ENCODE measurements around the gene DRC3.

Gene DRC3

DNA sequence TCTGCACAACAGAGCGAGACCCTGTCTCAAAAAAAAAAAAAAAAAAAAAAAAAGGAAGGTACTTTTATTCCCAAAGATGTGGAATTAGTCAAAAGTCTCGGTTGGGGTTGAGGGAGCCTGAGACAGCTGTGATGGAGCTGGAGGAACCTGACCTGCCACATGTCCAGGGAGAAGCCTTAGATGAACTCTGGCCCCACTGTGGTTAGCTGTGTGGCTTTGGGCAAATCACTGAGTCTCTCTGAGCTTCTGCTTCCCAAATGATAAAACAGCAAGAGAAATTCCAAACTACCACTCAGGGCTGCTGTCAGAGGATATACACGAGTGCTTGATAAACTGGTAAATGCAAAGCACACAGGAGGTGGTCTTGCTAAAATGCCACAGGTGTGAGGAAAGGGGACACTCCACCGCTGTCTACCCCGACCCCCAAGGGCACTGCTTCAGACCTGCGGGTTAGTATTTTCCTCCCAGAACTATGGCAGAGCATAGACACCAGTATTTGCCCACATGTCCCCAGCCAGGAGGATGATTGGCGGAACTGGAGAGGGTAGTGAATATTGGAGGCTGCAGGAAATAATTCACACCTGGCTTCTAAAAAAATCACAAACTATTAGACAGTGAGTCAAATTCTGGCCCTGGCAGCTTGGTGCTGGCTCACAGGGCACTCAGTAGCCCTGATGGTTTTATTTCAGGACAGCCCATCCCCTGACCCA lies 14.7 kb downstream of the DRC3 start:
- H2AFZ ChIP-seq (ENCODE audit: low read length), result no peak overlapping the region
- no peak overlapping the region for H3K4me3 ChIP-seq (ENCODE audit: low read length)

DNA sequence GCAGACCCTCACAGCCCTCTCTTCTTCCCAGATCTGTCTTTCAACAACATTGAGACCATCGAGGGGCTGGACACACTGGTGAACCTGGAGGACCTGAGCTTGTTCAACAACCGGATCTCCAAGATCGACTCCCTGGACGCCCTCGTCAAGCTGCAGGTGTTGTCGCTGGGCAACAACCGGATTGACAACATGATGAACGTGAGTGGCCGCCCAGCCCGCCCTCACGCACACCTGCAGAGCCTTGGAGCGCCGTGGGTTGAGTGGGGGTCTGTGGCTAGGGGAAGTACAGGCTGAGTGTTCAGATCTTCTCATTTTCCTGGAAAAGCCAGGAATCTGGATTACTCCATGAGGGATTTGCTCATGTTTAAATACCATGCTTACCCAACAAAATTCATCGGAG lies 15.2 kb downstream of the DRC3 start:
- no peaks in the 10 kb centered on the region for H3K27me3 ChIP-seq (replicated peaks; ENCODE audit: insufficient read depth, low read length)
- H3F3A ChIP-seq (ENCODE audit: insufficient read depth, low read length), result no peaks in the 10 kb centered on the region
- TF ChIP-seq EZH2 (optimal IDR thresholded peaks at IDR 0.05; ENCODE audit: low read depth, low read length) (no peak), EZH2phosphoT487 (IDR thresholded peaks at IDR 0.05; ENCODE audit: low read length) (no peak)
- H3K4me1 ChIP-seq (ENCODE audit: low read length), result no peaks in the 10 kb centered on the region
- H3K4me3 ChIP-seq (ENCODE audit: low read length), result no peak overlapping the region
- H3K36me3 ChIP-seq (replicated peaks; ENCODE audit: insufficient read depth, low read length), result no peaks in the 10 kb centered on the region
- no peak overlapping the region for H2AFZ ChIP-seq (ENCODE audit: low read length)
- H3K79me2 ChIP-seq (ENCODE audit: low read length), result no peaks in the 10 kb centered on the region
- no peaks in the 10 kb centered on the region for H3K9me3 ChIP-seq (replicated peaks; ENCODE audit: insufficient read depth, low read length)
- DNase-seq, result no peak
- no peak overlapping the region for H3K27ac ChIP-seq (ENCODE audit: low read length)
- H3K4me2 ChIP-seq (ENCODE audit: low read depth, low read length), result no peak overlapping the region
- H3K9ac ChIP-seq (ENCODE audit: low read length), result no peak overlapping the region
- no peaks in the 10 kb centered on the region for H3K9me2 ChIP-seq (replicated peaks; ENCODE audit: insufficient read depth, low read length)
- no peaks in the 10 kb centered on the region for H4K20me1 ChIP-seq (ENCODE audit: insufficient read depth, low read length)

More for the DNA sequence above, 14.7 kb downstream of the DRC3 start:
- no peaks in the 10 kb centered on the region for H3F3A ChIP-seq (ENCODE audit: insufficient read depth, low read length)
- TF ChIP-seq EZH2phosphoT487 (IDR thresholded peaks at IDR 0.05; ENCODE audit: low read length) (no peak), EZH2 (optimal IDR thresholded peaks at IDR 0.05; ENCODE audit: low read depth, low read length) (no peak)
- TF ChIP-seq, protein P1, sequence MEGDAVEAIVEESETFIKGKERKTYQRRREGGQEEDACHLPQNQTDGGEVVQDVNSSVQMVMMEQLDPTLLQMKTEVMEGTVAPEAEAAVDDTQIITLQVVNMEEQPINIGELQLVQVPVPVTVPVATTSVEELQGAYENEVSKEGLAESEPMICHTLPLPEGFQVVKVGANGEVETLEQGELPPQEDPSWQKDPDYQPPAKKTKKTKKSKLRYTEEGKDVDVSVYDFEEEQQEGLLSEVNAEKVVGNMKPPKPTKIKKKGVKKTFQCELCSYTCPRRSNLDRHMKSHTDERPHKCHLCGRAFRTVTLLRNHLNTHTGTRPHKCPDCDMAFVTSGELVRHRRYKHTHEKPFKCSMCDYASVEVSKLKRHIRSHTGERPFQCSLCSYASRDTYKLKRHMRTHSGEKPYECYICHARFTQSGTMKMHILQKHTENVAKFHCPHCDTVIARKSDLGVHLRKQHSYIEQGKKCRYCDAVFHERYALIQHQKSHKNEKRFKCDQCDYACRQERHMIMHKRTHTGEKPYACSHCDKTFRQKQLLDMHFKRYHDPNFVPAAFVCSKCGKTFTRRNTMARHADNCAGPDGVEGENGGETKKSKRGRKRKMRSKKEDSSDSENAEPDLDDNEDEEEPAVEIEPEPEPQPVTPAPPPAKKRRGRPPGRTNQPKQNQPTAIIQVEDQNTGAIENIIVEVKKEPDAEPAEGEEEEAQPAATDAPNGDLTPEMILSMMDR (IDR thresholded peaks at IDR 0.05; ENCODE audit: low read length), result no peak
- no peak overlapping the region for H3K4me2 ChIP-seq (ENCODE audit: low read depth, low read length)
- no peak overlapping the region for H3K9ac ChIP-seq (ENCODE audit: low read length)
- H3K27me3 ChIP-seq (replicated peaks; ENCODE audit: insufficient read depth, low read length), result no peaks in the 10 kb centered on the region
- no peaks in the 10 kb centered on the region for H4K20me1 ChIP-seq (ENCODE audit: insufficient read depth, low read length)
- no peaks in the 10 kb centered on the region for H3K9me2 ChIP-seq (replicated peaks; ENCODE audit: insufficient read depth, low read length)
- H3K27ac ChIP-seq (ENCODE audit: low read length), result no peak overlapping the region
- no peaks in the 10 kb centered on the region for H3K79me2 ChIP-seq (ENCODE audit: low read length)
- no peaks in the 10 kb centered on the region for H3K4me1 ChIP-seq (ENCODE audit: low read length)
- no peaks in the 10 kb centered on the region for H3K9me3 ChIP-seq (replicated peaks; ENCODE audit: insufficient read depth, low read length)
- DNase-seq, result no peak
- no peaks in the 10 kb centered on the region for H3K36me3 ChIP-seq (replicated peaks; ENCODE audit: insufficient read depth, low read length)

- H3K4me2 ChIP-seq (ENCODE audit: low read depth, low read length), result no peak overlapping the region
- DNase-seq, result no peak
- H3K4me3 ChIP-seq (ENCODE audit: low read length), result no peak overlapping the region
- no peaks in the 10 kb centered on the region for H4K20me1 ChIP-seq (ENCODE audit: insufficient read depth, low read length)
- H3K27me3 ChIP-seq (replicated peaks; ENCODE audit: insufficient read depth, low read length), result no peaks in the 10 kb centered on the region
- H3K4me1 ChIP-seq (ENCODE audit: low read length), result no peaks in the 10 kb centered on the region
- H3K36me3 ChIP-seq (replicated peaks; ENCODE audit: insufficient read depth, low read length), result no peaks in the 10 kb centered on the region
- no peak overlapping the region for H3K27ac ChIP-seq (ENCODE audit: low read length)
- H3K9ac ChIP-seq (ENCODE audit: low read length), result no peak overlapping the region
- H3K79me2 ChIP-seq (ENCODE audit: low read length), result no peaks in the 10 kb centered on the region
- H3F3A ChIP-seq (ENCODE audit: insufficient read depth, low read length), result no peaks in the 10 kb centered on the region
- no peaks in the 10 kb centered on the region for H3K9me2 ChIP-seq (replicated peaks; ENCODE audit: insufficient read depth, low read length)
- H2AFZ ChIP-seq (ENCODE audit: low read length), result no peak overlapping the region
- TF ChIP-seq, protein P1 (IDR thresholded peaks at IDR 0.05; ENCODE audit: low read length), result no peak
- TF ChIP-seq EZH2 (optimal IDR thresholded peaks at IDR 0.05; ENCODE audit: low read depth, low read length) (no peak), EZH2phosphoT487 (IDR thresholded peaks at IDR 0.05; ENCODE audit: low read length) (no peak)
- H3K9me3 ChIP-seq (replicated peaks; ENCODE audit: insufficient read depth, low read length), result no peaks in the 10 kb centered on the region
Observed at GRCh38 chr17:17988427-17988945, 15.8 kb downstream of the DRC3 start.

DNA sequence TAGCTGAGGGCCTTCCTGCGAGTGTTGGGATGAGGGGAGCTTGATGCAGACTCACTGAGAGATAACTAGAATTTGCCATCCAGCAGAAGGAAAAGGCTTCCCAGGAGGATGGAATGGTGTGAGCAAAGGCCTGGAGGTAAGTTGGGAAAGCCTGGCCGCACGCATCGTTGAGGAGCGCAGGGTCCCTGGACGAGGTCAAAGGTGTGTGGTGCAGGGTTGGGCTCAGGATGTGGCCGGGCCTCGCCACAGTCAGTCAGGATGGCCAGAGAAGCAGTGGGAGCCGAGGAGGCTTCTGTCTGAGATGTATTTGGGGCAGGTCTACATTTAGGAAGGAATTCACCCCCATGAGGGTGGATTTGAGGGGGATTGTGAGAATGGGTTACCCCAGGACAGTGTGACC lies 16.4 kb downstream of the DRC3 start:
- DNase-seq, result no peak
- no peaks in the 10 kb centered on the region for H3K4me1 ChIP-seq (ENCODE audit: low read length)
- no peaks in the 10 kb centered on the region for H3K9me3 ChIP-seq (replicated peaks; ENCODE audit: insufficient read depth, low read length)
- no peak overlapping the region for H2AFZ ChIP-seq (ENCODE audit: low read length)
- H3K9me2 ChIP-seq (replicated peaks; ENCODE audit: insufficient read depth, low read length), result no peaks in the 10 kb centered on the region
- TF ChIP-seq EZH2 (optimal IDR thresholded peaks at IDR 0.05; ENCODE audit: low read depth, low read length), result no peak
- TF ChIP-seq, protein P1 (IDR thresholded peaks at IDR 0.05; ENCODE audit: low read length), result no peak
- no peak for TF ChIP-seq EZH2phosphoT487 (IDR thresholded peaks at IDR 0.05; ENCODE audit: low read length)
- H3F3A ChIP-seq (ENCODE audit: insufficient read depth, low read length), result no peaks in the 10 kb centered on the region
- H3K4me2 ChIP-seq (ENCODE audit: low read depth, low read length), result no peak overlapping the region
- H3K27ac ChIP-seq (ENCODE audit: low read length), result no peak overlapping the region
- H3K36me3 ChIP-seq (replicated peaks; ENCODE audit: insufficient read depth, low read length), result no peaks in the 10 kb centered on the region
- H3K79me2 ChIP-seq (ENCODE audit: low read length), result no peaks in the 10 kb centered on the region
- H3K27me3 ChIP-seq (replicated peaks; ENCODE audit: insufficient read depth, low read length), result no peaks in the 10 kb centered on the region
- H3K9ac ChIP-seq (ENCODE audit: low read length), result no peak overlapping the region
- no peak overlapping the region for H3K4me3 ChIP-seq (ENCODE audit: low read length)
- no peaks in the 10 kb centered on the region for H4K20me1 ChIP-seq (ENCODE audit: insufficient read depth, low read length)
